Caki2 (cell line): Measurements from ENCODE around the gene SNCA. TPM values are rescaled to one million over a fixed set of nuclear protein-coding genes. Genes with fewer than 3 reads are reported as not detected.

Experiments used
- DNase-seq: peaks from one replicate; pipeline ENCODE4 v3.0.0-alpha.2; 2015; ENCODE audit warnings: low read depth
- in situ Hi-C: cut with HindIII; loops from 2 replicates; pipeline ENCODE4 v1.10.0; 2016; ENCODE audit warnings: low sequenced_read_pairs, low pct_unique_long_range_greater_than_20kb, mixed read lengths
- total RNA-seq: library from RNA; depleted of rRNA; stranded (reverse); fragments of >200 nt; shearing (Covaris generic); gene quantifications from 2 replicates; pipeline ENCODE4 v1.2.3, GENCODE V29; 2014; ENCODE audit warnings: low replicate concordance; rRNA removed

Gene SNCA
- total RNA-seq, 1 experiment from 2014 or later = 10.5 TPM

- in situ Hi-C loops = no loop called here
- DNase-seq = no peak
Measured at GRCh38 chr4:89681671-89682070, 155.3 kb downstream of the SNCA start.

- in situ Hi-C loops = no loop called here
- peak; percentile 39 for DNase-seq
Measured at GRCh38 chr4:89681219-89681618, 155.7 kb downstream of the SNCA start.

GRCh38 chr4:89674876-89675459, 162.0 kb downstream of the SNCA start:
- DNase-seq = no peak
- in situ Hi-C loops = loop anchor here (25.0 kb wide), 1 partner anchor 187 kb away; no protein-coding TSS in a partner anchor

Other genes with a start within 250 kb of the SNCA start
- not detected in 2 replicates for gene MMRN1, start 57.7 kb upstream of the SNCA start, total RNA-seq